HEK293T (cell line): Measurements from ENCODE around the gene SLC25A21.
"Not testable (repeated sequence)": the region's sequence is repeated elsewhere in the genome, so short reads cannot be mapped to it uniquely, and the experiment has no call there.

Source experiments
- CTCF ChIA-PET: fragments of 350-600 bp; formaldehyde crosslinking; extraction: SDS; loops from one replicate; lab custom pipeline; 2021; ENCODE audit warnings: antibody characterized with exemption, inconsistent platforms; lab: Yijun Ruan, JAX
- POLR2A ChIA-PET: fragments of 350-600 bp; formaldehyde crosslinking; extraction: SDS; loops from one replicate; lab custom pipeline; 2020; ENCODE audit warnings: antibody characterized with exemption, inconsistent platforms; lab: Yijun Ruan, JAX
- DNase-seq: peaks from one replicate; pipeline ENCODE4 v3.0.0; 2012; ENCODE audit warnings: mixed read lengths; ENCODE audit errors: extremely low spot score
- ARNT ChIP-seq: fragments of 450-650 bp; IDR thresholded peaks from 2 replicates; pipeline ENCODE4 v1.6.1; 2017; ENCODE audit warnings: mild to moderate bottlenecking
- BHLHE40 ChIP-seq: fragments of 450-650 bp; IDR thresholded peaks from 2 replicates; pipeline ENCODE4 v1.6.1; 2016; ENCODE audit warnings: mild to moderate bottlenecking, moderate library complexity, borderline replicate concordance
- CTBP1 ChIP-seq: fragments of 450-650 bp; IDR thresholded peaks from 2 replicates; pipeline ENCODE4 v1.6.1; 2016; ENCODE audit warnings: borderline replicate concordance
- ELF4 ChIP-seq: fragments of 450-650 bp; IDR thresholded peaks from 2 replicates; pipeline ENCODE4 v1.6.1; 2017; ENCODE audit warnings: antibody characterized with exemption
- FOXA1 ChIP-seq: fragments of 450-650 bp; IDR thresholded peaks from 2 replicates; pipeline ENCODE4 v1.6.1; 2016; ENCODE audit warnings: mild to moderate bottlenecking
- FOXK2 ChIP-seq: fragments of 450-650 bp; IDR thresholded peaks from 2 replicates; pipeline ENCODE4 v1.6.1; 2016; ENCODE audit warnings: mild to moderate bottlenecking
- FOXM1 ChIP-seq: fragments of 450-650 bp; IDR thresholded peaks from 2 replicates; pipeline ENCODE4 v1.6.1; 2017; ENCODE audit warnings: mild to moderate bottlenecking, borderline replicate concordance
- HDGF ChIP-seq: fragments of 450-650 bp; IDR thresholded peaks from 2 replicates; pipeline ENCODE4 v1.6.1; 2017; ENCODE audit warnings: antibody characterized with exemption, borderline replicate concordance
- L3MBTL2 ChIP-seq: fragments of 450-650 bp; conservative IDR thresholded peaks from 2 replicates; pipeline ENCODE4 v1.6.1; 2016; ENCODE audit warnings: mild to moderate bottlenecking
- LEF1 ChIP-seq: fragments of 450-650 bp; IDR thresholded peaks from 2 replicates; pipeline ENCODE4 v1.6.1; 2017; ENCODE audit warnings: mild to moderate bottlenecking, borderline replicate concordance
- NFRKB ChIP-seq: fragments of 450-650 bp; IDR thresholded peaks from 2 replicates; pipeline ENCODE4 v1.6.1; 2016; ENCODE audit warnings: mild to moderate bottlenecking, moderate library complexity
- SP1 ChIP-seq: fragments of 450-650 bp; IDR thresholded peaks from 2 replicates; pipeline ENCODE4 v1.6.1; 2017
- SUZ12 ChIP-seq: fragments of 450-650 bp; IDR thresholded peaks from 2 replicates; pipeline ENCODE4 v1.6.1; 2016; ENCODE audit warnings: mild to moderate bottlenecking
- TARDBP ChIP-seq: fragments of 450-650 bp; IDR thresholded peaks from 2 replicates; pipeline ENCODE4 v1.6.1; 2016
- ZNF384 ChIP-seq: fragments of 450-650 bp; IDR thresholded peaks from 2 replicates; pipeline ENCODE4 v1.6.1; 2016
- TF ChIP-seq, protein P1 (sequence below): fragments of 450-650 bp; IDR thresholded peaks from 2 replicates; pipeline ENCODE4 v1.6.1; 2016

Gene SLC25A21

DNA sequence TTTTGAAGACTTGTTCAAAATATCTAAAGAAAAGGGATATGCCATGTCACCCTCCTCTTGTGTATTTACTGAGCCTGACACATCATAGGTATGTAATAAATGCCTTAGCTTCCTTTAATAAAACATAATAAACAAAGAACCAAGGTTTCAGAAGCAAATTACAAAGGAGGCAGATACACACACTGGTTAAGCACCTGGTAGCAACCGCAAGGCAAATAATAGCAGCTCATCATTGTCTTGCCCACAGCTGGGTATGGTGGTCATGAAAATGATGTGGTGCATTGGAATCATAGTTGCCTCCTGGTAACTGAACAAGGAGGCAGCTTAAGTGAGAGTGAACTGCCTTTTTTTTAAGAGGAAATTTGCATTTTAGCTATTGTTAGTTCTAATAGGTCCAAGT, 471.8 kb downstream of the SLC25A21 start:
- ChIA-PET POLR2A (no interaction called here), CTCF (no interaction called here)
- TF ChIP-seq CTBP1 = no peak
- no peak for DNase-seq

DNA sequence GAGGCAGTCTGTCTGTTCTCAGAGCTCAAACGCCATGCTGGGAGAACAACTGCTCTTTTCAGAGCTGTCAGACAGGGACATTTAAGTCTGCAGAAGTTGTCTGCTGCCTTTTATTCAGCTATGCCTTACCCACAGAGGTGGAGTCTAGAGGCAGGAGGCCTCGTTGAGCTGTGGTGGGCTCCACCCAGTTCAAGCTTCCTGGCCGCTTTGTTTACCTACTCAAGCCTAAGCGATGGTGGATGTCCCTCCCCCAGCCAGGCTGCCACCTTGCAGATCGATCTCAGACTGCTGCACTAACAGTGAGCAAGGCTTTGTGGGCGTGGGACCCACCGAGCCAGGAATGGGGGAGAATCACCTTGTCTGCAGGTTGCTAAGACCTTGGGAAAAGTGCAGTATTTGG, 473.0 kb downstream of the SLC25A21 start:
- DNase-seq, POLR2A ChIA-PET, CTCF ChIA-PET: not testable (repeated sequence)

DNA sequence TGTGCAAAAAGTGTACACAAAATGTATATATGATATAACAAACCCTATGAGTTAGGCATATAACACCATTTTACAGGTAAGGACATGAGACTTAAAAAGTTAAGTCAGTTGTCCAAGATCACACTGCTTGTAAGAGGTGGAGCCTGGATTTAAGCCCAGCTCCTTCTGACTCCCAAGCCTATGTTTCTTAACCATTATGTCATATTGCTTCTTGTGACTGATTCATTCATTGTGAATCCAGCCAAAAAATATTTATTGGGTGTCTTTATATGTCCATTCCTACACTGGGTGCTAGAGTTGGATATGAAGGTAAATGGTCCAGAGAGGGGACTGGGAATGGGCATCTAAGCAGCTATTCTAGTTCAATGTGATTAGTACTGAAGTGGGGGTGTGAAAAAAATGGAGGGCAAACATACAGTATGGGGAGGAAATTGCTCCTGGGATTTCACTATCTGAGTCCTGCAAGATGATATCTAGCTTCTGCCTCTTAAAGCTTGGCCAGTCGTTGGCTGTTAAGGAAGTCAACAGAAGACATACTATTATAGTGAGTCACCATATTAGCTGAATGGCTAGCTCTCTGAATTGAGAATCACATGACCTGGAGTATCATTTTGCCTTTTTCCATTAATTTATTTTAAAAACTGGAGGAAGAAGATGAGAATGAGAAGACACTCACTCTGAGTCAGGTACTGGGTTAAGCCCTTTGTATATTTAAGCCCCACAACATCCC, 481.9 kb downstream of the SLC25A21 start:
- no peak for DNase-seq
- CTCF ChIA-PET = no interaction called here
- POLR2A ChIA-PET = no interaction called here
- TF ChIP-seq ELF4 (no peak), SUZ12 (no peak), LEF1 (no peak), FOXA1 (no peak), NFRKB (no peak)

DNA sequence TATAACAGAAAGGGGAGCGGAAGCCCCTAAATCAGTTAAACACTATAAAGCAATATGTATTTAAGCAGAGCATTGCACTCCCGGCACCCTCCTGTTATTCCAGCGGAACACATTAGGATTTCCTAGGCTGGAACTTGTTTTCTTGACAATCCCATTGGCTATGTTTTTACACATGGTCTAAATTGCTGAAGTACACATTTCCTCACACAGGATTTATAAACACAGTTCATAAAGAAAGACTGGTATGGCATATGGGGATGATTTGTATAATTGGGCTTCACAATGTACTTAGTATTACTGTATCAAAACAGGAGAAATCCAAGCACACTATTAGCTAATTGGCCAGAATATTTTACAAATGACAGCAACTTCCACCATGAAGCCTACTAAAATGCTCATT, 487.5 kb downstream of the SLC25A21 start:
- ChIA-PET CTCF (interaction anchor here (0.9 kb wide), 1 partner anchor 438 kb away, joined by 3 read pairs; no protein-coding TSS in a partner anchor), POLR2A (interaction anchor here (0.7 kb wide), 1 partner anchor 83 kb away, joined by 3 read pairs; no protein-coding TSS in a partner anchor)
- TF ChIP-seq TARDBP = no peak
- no peak for TF ChIP-seq BHLHE40
- TF ChIP-seq ARNT = no peak
- DNase-seq = no peak

DNA sequence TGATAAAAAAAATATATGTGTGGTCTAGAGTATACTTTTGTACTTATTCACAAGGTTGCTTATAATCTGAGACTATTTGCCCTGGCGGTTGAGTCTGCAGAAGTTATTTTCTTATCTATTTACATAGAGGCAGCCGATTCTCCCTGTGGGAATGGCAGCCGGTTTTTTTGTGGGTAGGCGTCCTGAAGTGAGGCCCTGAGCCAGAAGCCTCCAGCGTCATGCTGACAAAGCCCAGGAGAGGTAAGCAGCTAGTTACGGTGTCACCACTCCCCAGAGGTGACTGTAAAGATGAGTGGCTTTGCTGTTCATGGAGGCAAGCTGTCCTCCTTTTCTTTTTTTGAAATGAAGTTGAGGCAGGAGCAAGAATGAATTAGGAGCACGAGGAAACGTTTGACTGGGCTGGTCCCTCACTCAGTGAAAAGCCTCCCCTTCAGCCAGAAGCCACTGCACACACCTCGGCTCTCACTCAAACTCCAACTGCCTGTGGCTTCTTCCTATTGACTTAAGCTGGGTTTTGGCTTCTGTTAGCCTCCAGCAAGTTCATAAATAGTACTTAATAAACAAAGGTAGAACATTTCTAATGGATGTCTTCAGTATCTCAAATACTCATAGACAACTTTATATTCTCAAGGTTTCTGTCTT, 489.2 kb downstream of the SLC25A21 start:
- TF ChIP-seq FOXK2 = no peak
- no peak for TF ChIP-seq NFRKB
- no peak for TF ChIP-seq ELF4
- DNase-seq = no peak
- ChIA-PET POLR2A (no interaction called here), CTCF (interaction anchor here (0.8 kb wide), 1 partner anchor 513 kb away, joined by 3 read pairs; no protein-coding TSS in a partner anchor)

DNA sequence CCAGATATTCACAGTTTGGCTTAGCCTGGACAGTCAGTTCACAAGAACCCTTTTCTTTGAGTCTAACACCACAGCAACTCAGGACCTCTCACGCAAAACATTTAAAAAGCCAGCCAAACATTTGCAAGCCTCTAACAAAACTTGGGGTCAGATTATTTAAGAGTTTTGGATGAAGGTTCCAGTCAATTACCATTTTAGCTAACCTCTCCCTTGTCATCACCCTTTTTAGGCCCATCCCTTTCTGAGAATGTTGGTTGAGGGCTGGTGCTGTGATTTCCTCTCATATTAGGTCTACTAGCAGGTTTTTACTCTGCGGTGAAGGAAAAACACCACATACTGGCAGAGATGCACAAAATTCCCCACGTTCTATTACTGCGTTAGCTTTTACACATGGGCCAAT, 490.1 kb downstream of the SLC25A21 start:
- no peak for DNase-seq
- CTCF ChIA-PET = no interaction called here
- TF ChIP-seq, protein P1, sequence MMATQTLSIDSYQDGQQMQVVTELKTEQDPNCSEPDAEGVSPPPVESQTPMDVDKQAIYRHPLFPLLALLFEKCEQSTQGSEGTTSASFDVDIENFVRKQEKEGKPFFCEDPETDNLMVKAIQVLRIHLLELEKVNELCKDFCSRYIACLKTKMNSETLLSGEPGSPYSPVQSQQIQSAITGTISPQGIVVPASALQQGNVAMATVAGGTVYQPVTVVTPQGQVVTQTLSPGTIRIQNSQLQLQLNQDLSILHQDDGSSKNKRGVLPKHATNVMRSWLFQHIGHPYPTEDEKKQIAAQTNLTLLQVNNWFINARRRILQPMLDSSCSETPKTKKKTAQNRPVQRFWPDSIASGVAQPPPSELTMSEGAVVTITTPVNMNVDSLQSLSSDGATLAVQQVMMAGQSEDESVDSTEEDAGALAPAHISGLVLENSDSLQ = no peak
- no peak for TF ChIP-seq FOXK2
- no peak for TF ChIP-seq SUZ12
- TF ChIP-seq ZNF384 = no peak
- TF ChIP-seq FOXA1 = no peak
- POLR2A ChIA-PET = no interaction called here

DNA sequence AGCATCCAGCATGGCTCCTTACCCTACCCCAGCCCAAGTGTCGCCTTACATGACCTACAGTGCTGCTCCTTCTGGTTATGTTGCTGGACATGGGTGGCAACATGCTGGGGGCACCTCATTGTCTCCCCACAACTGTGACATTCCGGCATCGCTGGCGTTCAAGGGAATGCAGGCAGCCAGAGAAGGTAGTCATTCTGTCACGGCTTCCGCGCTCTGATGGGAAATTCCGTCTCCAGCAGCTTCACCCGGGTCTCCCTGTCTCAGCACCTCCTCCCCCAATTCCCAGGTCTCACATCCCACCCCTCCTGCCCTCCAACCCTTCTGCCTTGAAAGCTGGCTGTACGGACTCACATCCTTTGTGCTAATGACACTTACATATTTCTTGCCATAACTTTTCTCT, 496.2 kb downstream of the SLC25A21 start:
- TF ChIP-seq TARDBP (no peak), NFRKB (no peak), FOXM1 (no peak), ARNT (no peak), BHLHE40 (no peak), FOXA1 (no peak), FOXK2 (no peak), ZNF384 (no peak), SUZ12 (no peak), ELF4 (no peak), HDGF (no peak), SP1 (no peak), LEF1 (no peak), L3MBTL2 (no peak)
- TF ChIP-seq, protein P1 = no peak
- DNase-seq = no peak
- ChIA-PET CTCF (no interaction called here), POLR2A (no interaction called here)

DNA sequence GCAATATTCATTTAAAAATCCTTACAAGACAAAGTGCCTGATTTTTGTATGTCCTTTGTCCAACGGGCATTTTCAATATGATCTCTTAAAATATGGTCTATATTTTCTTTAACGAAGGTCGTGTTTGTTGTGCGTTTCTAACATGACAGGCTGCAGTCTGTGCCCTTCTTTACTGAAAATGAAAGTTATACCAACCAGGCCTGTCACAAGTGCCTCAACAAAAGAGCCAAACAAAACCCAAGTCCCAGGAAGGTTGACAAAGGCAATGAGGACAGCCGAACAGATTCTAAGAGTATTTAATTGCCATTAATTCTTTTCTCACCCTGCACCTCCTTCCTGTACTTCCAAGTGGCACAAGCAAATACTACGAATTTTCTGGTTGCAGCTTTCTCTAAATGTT, 496.8 kb downstream of the SLC25A21 start:
- DNase-seq = no peak
- ChIA-PET POLR2A (no interaction called here), CTCF (no interaction called here)
- TF ChIP-seq, protein P1 = no peak
- TF ChIP-seq SP1 (no peak), L3MBTL2 (no peak), BHLHE40 (no peak), NFRKB (no peak)
